Adrenal gland (tissue), 12 donors: Measurements from ENCODE around the gene FAM219B. TPM values are rescaled to one million over a fixed set of nuclear protein-coding genes. Genes with fewer than 3 reads are reported as not detected.

Experiments used
- DNase-seq, 7 donors: peaks; one replicate each; pipeline ENCODE4 v3.0.0-alpha.2; 2019 to 2020
- H3K27ac ChIP-seq, 5 donors: fragments of 200-600 bp; sonication (generic) in 4 of 5; 1 replicate in 3 of 5; 2 replicates in 2 of 5; pipeline versions ENCODE4 v1.5.1 to v1.8.0; 2016 to 2020; ENCODE audit warnings: mild to moderate bottlenecking in 1 of 5
- H3K27me3 ChIP-seq: fragments of 200-600 bp; 2 replicates; pipeline ENCODE4 v1.8.0; 2021
- H3K36me3 ChIP-seq, 2 donors: fragments of 200-600 bp; replicated peaks in 1 of 2; 1 replicate in 1 of 2; 2 replicates in 1 of 2; pipeline versions ENCODE4 v1.5.1 to v1.8.0; 2018 to 2022
- H3K4me1 ChIP-seq, 2 donors: fragments of 200-600 bp; replicated peaks in 1 of 2; 1 replicate in 1 of 2; 2 replicates in 1 of 2; pipeline versions ENCODE4 v1.5.1 to v1.8.0; 2018 to 2021
- H3K4me3 ChIP-seq, 4 donors: fragments of 200-600 bp; sonication (generic) in 3 of 4; one replicate each; pipeline ENCODE4 v1.5.1; 2016 to 2018
- H3K9me3 ChIP-seq, 3 donors: fragments of 200-600 bp; sonication (generic) in 1 of 3; replicated peaks in 1 of 3; 1 replicate in 2 of 3; 2 replicates in 1 of 3; pipeline versions ENCODE4 v1.5.1 to v1.8.0; 2016 to 2021
- CTCF ChIP-seq, 6 experiments: fragments of 450-650 bp in 4 of 6; fragments of 200-600 bp in 2 of 6; sonication (generic) in 1 of 6; IDR thresholded peaks; 1 replicate in 5 of 6; 2 replicates in 1 of 6; pipeline versions ENCODE4 v1.5.1 to v1.8.0; 2016 to 2021; ENCODE audit warnings: antibody characterized with exemption in 6 of 6, mild to moderate bottlenecking in 2 of 6, moderate library complexity in 1 of 6
- POLR2A ChIP-seq, 2 donors: fragments of 450-650 bp; IDR thresholded peaks; one replicate each; pipeline ENCODE4 v1.6.1; 2017; ENCODE audit warnings: antibody characterized with exemption in 2 of 2, mild to moderate bottlenecking in 2 of 2, moderate library complexity in 1 of 2
- WGBS, 4 donors: extraction: QIAGEN DNeasy Blood & Tissue Kit in 2 of 4; methylation state at CpG; one replicate each; pipeline versions ENCODE4 v1.1.5 to v1.1.7; 2013 to 2017; 5-methylcytosine and 5-hydroxymethylcytosine counted together
- intact Hi-C, 2 donors: fragments of 100-400 bp; cut with DNase I; formaldehyde crosslinking; loops; one replicate each; pipeline versions ENCODE4 v1.14.1 to v1.15.0; 2022 to 2023
- polyA plus RNA-seq, 3 donors: library from polyadenylated mRNA; stranded (reverse); fragments of 200-250 nt in 2 of 3; fragments of 350-450 nt in 1 of 3; fragmentation: Illumina TruSeq in 1 of 3; extraction: RNeasy Lipid Tissue Mini Kit (QIAGEN cat#74804) in 1 of 3; gene quantifications; one replicate each; pipeline ENCODE4 v1.2.3, GENCODE V29; 2013 to 2014
- total RNA-seq, 9 donors: library from RNA; depleted of rRNA in 4 of 9; stranded (reverse); fragments of >200 nt in 4 of 9; fragments of 120-200 nt in 1 of 9; fragmentation: NEBNext Ultra II Directional in 1 of 9; extraction: Animal tissue kit (Norgen Biotek cat#: 25700) in 1 of 9; gene quantifications; one replicate each; pipeline versions ENCODE4 v1.1.0 to v1.2.4, GENCODE V29; 2013 to 2023
- donor health status: healthy with polysubstance abuse.
- donor health status: Bipolar disorder and iron deficiency.
- donor health status: DM: yes; HTN: yes; CAD: no.
- donor health status: DM: no; HTN: no; CAD: no.
- donor health status: DM: no; HTN: no; CAD: no.
- donor health status: DM: yes; HTN: yes; CAD: no.

The FAM219B gene
- total and polyA plus RNA-seq, 12 donors = 44.0 to 112 (median 72.4) TPM

- 34 to 53% (median 40%) methylated on average over 6 to 8 of the region's 8 CpGs for WGBS, 4 donors
- peaks cover 0 to 22% of the 10 kb centered on the region in 2 donors for H3K36me3 ChIP-seq
Measured at GRCh38 chr15:74907163-74907870, 666 bp upstream of the FAM219B start.

GRCh38 chr15:74906067-74906449, 593 bp downstream of the FAM219B start:
- peak in 6 of 7 donors; percentile 48 to 67 (median 54) for DNase-seq
- 0 to 1% (median 0%) methylated on average over 8 to 20 of the region's 20 CpGs for WGBS, 4 donors
- H3K27ac ChIP-seq = peak overlapping the region; percentile 92 to 96 (median 93)

More at GRCh38 chr15:74907163-74907870, 666 bp upstream of the FAM219B start:
- Histone ChIP-seq H3K27me3 (no peaks in the 10 kb centered on the region), H3K9me3 (no peaks in the 10 kb centered on the region), H3K27ac (peak overlapping the region; percentile 92 to 96 (median 93)), H3K4me3 (peak overlapping the region in 3 of 4 donors; percentile 80 to 92 (median 91)), H3K4me1 (peaks cover 6 to 29% of the 10 kb centered on the region in 2 donors)
- no peak for TF ChIP-seq POLR2A (IDR thresholded peaks at IDR 0.05)
- TF ChIP-seq CTCF (IDR thresholded peaks at IDR 0.05) = no peak
- DNase-seq = peak in 4 of 7 donors; percentile 39 to 57 (median 41)
- intact Hi-C loops = no loop called here

GRCh38 chr15:74904190-74904805, 2.4 kb downstream of the FAM219B start:
- no peak overlapping the region for H3K27ac ChIP-seq
- peak in 1 of 7 donors; percentile 4 for DNase-seq
- no peaks in the 10 kb centered on the region for H3K9me3 ChIP-seq
- intact Hi-C loops = no loop called here
- H3K27me3 ChIP-seq = no peaks in the 10 kb centered on the region
- peaks cover 0 to 45% of the 10 kb centered on the region in 2 donors for H3K36me3 ChIP-seq
- peaks cover 6 to 32% of the 10 kb centered on the region in 2 donors for H3K4me1 ChIP-seq
- no peak overlapping the region for H3K4me3 ChIP-seq
- WGBS, 4 donors = 76 to 87% (median 81%) methylated on average over 7 of the region's 7 CpGs
- TF ChIP-seq POLR2A (IDR thresholded peaks at IDR 0.05) (no peak), CTCF (IDR thresholded peaks at IDR 0.05) (no peak)

More at GRCh38 chr15:74906067-74906449, 593 bp downstream of the FAM219B start:
- Histone ChIP-seq H3K27me3 (no peaks in the 10 kb centered on the region), H3K4me3 (peak overlapping the region; percentile 48 to 92 (median 86)), H3K9me3 (no peaks in the 10 kb centered on the region), H3K4me1 (peaks cover 6 to 32% of the 10 kb centered on the region in 2 donors), H3K36me3 (peaks cover 0 to 27% of the 10 kb centered on the region in 2 donors)
- intact Hi-C loops = no loop called here
- TF ChIP-seq CTCF (IDR thresholded peaks at IDR 0.05) (no peak), POLR2A (IDR thresholded peaks at IDR 0.05) (no peak)

GRCh38 chr15:74903676-74904075, 3.0 kb downstream of the FAM219B start:
- no peak overlapping the region for H3K4me3 ChIP-seq
- H3K36me3 ChIP-seq = peaks cover 0 to 45% of the 10 kb centered on the region in 2 donors
- H3K27me3 ChIP-seq = no peaks in the 10 kb centered on the region
- DNase-seq = no peak
- intact Hi-C loops = no loop called here
- 49 to 55% (median 54%) methylated on average over 1 of the region's 1 CpG for WGBS, 4 donors
- TF ChIP-seq POLR2A (IDR thresholded peaks at IDR 0.05) (no peak), CTCF (IDR thresholded peaks at IDR 0.05) (no peak)
- H3K4me1 ChIP-seq = peaks cover 6 to 32% of the 10 kb centered on the region in 2 donors
- no peaks in the 10 kb centered on the region for H3K9me3 ChIP-seq
- H3K27ac ChIP-seq = no peak overlapping the region
